HG02678 (cell line): ENCODE measurements around the gene OPRM1.
A peak's percentile ranks its signal among the peaks of the same experiment; 100 is the strongest.

Source experiments
- ATAC-seq: cut with Tn5 transposase; IDR thresholded peaks from one replicate; pipeline ENCODE4 v1.9.1; 2021; ENCODE audit warnings: mild to moderate bottlenecking, moderate library complexity; ENCODE audit not compliant: unreplicated experiment

The OPRM1 gene

GRCh38 chr6:154267508-154268106 is 228.6 kb downstream of the OPRM1 start:
- ATAC-seq: no peak

DNA sequence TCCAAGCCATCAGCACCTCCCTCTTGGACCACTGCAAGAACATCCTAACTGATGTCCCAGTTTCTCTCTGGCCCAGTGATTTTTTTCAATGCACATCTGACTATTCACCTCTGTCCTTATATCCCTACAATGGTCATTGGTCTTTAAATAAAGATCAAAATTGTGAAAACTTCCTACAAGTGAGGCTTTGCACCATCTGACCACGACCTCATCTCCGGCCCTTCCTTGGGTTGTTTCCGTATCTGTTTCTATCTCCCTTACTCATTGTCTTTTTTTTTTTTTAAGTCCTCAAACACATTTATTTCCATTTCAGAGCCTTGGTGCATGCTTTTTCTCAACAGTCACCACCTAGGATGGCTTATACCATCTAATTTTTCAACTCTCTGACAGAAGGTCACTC is 229.4 kb downstream of the OPRM1 start:
- ATAC-seq: no peak

DNA sequence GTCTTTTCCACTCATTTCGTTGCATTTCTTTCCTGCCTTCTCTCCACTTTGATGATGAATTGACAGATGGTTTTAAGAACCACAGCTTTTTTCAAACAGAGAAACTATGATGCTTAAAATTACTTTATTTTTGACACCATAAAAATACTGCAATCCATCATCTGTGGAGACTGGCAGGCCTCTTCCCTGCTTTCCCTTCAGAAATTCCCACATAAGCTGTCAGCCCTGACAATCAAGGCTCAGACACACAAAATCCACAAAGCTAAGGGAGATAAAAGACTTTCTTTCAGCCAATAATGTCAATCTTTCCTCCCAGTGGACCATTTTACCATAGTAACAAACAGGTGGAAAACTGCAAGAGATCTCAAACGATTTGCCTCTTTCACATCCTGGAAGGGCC is 235.1 kb downstream of the OPRM1 start:
- ATAC-seq: no peak

- ATAC-seq: peak; percentile 75
Observed at GRCh38 chr6:154276810-154277628, 238.0 kb downstream of the OPRM1 start.

DNA sequence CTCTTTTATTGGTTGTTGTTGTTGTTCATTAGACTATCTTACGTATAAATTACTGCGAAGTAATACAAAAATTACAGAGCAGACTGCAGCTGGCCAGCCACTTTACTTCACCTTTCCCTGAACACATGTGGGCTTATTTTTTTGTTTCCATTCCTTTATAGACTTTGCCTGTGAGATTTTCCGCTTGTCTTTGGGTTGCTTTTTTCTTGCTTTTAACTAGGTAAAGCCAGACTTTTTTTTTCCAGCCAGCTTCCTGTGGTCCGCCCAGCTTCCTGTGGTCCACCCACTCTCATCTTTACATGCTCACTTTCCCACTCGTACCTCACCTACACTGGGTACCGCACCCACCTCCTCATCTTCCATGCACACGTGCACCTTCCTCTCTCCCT is 238.6 kb downstream of the OPRM1 start:
- peak; percentile 60 for ATAC-seq

GRCh38 chr6:154280521-154280920 is 241.5 kb downstream of the OPRM1 start:
- ATAC-seq: no peak

DNA sequence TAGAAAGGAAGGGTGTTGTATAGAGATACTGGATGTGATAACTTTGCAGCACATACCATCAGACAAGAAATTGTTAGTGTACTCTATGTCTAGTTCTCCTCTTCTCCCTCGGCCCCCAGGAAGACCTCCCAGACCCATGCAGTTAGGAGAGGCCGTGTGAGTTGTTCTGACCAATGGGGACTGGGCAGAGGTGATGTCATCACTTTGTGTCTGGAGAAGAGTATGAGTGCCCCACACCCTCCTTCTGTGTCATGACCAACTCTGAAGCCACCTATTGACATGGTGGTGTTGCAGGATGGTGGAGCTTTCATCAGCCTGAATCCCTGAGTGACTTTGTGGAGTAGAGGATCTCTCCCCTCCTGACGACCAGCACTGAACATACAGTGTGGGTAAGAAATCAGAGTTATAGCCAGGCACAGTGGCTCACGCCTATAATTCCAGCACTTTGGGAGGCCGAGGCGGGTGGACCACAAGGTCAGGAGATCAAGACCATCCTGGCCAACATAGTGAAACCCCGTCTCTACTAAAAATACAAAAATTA is 245.3 kb downstream of the OPRM1 start:
- no peak for ATAC-seq

DNA sequence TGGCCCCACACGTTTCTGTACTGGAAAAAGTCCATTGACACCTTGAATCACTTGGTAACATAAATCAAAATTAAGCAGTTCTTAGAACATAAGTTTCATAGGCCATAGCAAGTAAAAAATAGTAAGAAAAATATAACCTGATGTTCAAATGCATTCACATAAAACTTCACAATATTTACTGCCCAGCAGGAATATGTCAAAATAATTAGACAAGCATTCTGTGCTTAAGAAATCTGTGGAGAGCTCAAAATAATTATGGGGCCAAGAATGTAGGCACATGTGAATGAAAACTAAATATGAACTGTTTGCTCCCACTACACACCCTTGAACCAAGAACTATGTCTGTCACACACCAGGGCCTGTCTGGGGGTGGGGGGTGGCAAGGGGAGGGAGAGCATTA is 246.8 kb downstream of the OPRM1 start:
- ATAC-seq: no peak

GRCh38 chr6:154289818-154290508 is 250.9 kb downstream of the OPRM1 start:
- no peak for ATAC-seq

GRCh38 chr6:154292066-154292465 is 253.0 kb downstream of the OPRM1 start:
- no peak for ATAC-seq

DNA sequence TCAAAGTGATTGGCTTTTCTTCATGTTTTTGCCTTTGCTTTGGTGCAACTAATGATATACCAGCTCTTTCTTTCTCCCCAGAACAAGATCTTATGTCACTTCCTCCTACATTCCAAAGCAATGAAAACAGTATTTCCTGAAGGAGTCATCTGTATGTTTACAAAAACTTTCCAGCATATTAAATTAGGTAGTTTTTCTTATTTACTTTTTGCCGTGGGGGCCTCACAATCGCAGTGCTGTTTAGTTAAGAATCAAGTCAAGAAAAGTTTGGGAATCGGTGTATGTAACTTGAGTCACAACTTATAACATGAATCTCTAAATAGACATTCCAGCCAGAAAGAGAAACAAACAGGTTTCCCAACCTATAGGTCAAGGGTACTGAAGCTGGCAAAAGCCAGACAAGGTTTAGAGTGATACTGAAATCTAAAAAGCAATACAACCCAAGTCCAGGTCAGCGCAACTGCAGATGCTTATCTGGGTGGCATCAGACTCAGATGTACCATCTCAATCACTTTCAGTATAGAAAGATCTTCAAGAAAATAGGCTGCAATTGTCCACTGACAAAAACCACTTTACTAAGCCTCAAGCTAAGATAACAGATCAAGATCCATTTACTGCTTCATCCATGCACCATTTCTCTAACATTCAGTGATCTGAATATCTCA is 253.9 kb downstream of the OPRM1 start:
- ATAC-seq: no peak

GRCh38 chr6:154295733-154296132 is 256.7 kb downstream of the OPRM1 start:
- no peak for ATAC-seq
